K562 (cell line): ENCODE measurements around the gene STAT6. TPM values are rescaled to one million over a fixed set of nuclear protein-coding genes. Genes with fewer than 3 reads are reported as not detected.

Experiments
- ATAC-seq: fragments of 200-7000 bp; cut with Tn5 transposase; 3 replicates; pipeline ENCODE4 v1.9.1; 2020; ENCODE audit warnings: moderate library complexity
- BruUV-seq: library from RNA; stranded (reverse); fragments of 400-500 nt; replicated peaks from 2 replicates; lab custom pipeline; 2021; lab: Mats Ljungman, UMichigan
- CTCF ChIA-PET: fragments of 300-600 bp; formaldehyde crosslinking; extraction: SDS; loops from one replicate; lab custom pipeline; 2021; ENCODE audit warnings: low intra/inter-chr PET ratio; lab: Yijun Ruan, JAX
- POLR2A ChIA-PET: fragments of 300-600, 350-650 bp; sonication (Branson Sonifier 250); formaldehyde crosslinking; extraction: SDS; loops from one replicate; lab custom pipeline; 2021; ENCODE audit warnings: antibody characterized with exemption, inconsistent platforms; lab: Yijun Ruan, JAX
- DNase-seq, 4 experiments: peaks; one replicate each; pipeline versions ENCODE4 v3.0.0 to v3.0.0-alpha.2; 2011 to 2018; ENCODE audit warnings: low spot score in 3 of 4, mixed read lengths in 3 of 4; ENCODE audit errors: extremely low read depth in 1 of 4
- FAIRE-seq: peaks from 2 replicates; lab custom pipeline; 2011; peaks lifted over from hg19 to GRCh38; lab: Jason Lieb, UNC
- H2AFZ ChIP-seq: 2 replicates; pipeline ENCODE4 v1.6.0; 2011; ENCODE audit warnings: low read depth, low read length, control low read depth, inconsistent platforms
- H3K27ac ChIP-seq: fragments of 200-600 bp; 3 replicates; pipeline ENCODE4 v1.8.0; 2011; ENCODE audit warnings: low read depth, mild to moderate bottlenecking, control low read depth, inconsistent platforms, low read length, moderate library complexity, mixed read lengths; ENCODE audit errors: extremely low read depth
- H3K27me3 ChIP-seq, 2 experiments: fragments of 300-600 bp in 1 of 2; 2 replicates in 1 of 2; 3 replicates in 1 of 2; pipeline versions ENCODE4 v1.6.0 to v1.8.0; 2011; ENCODE audit warnings: inconsistent platforms in 2 of 2, low read length in 2 of 2, mild to moderate bottlenecking in 1 of 2, mixed read lengths in 1 of 2, moderate library complexity in 1 of 2; ENCODE audit not compliant: control insufficient read depth in 2 of 2, insufficient read depth in 2 of 2
- H3K36me3 ChIP-seq: fragments of 300-600 bp; 3 replicates; pipeline ENCODE4 v1.8.0; 2011; ENCODE audit warnings: mild to moderate bottlenecking, low read length, inconsistent platforms; ENCODE audit not compliant: control insufficient read depth, insufficient read depth
- H3K4me1 ChIP-seq, 2 experiments: fragments of 200-600 bp in 1 of 2; replicated peaks in 1 of 2; 2 replicates in 1 of 2; 3 replicates in 1 of 2; pipeline versions ENCODE4 v1.5.1 to v1.8.0; 2011; ENCODE audit warnings: inconsistent platforms in 2 of 2, low read length in 2 of 2, mild to moderate bottlenecking in 1 of 2, mixed read lengths in 1 of 2, moderate library complexity in 1 of 2; ENCODE audit not compliant: control insufficient read depth in 2 of 2, insufficient read depth in 2 of 2
- H3K4me2 ChIP-seq: 2 replicates; pipeline ENCODE4 v1.6.1; 2011; ENCODE audit warnings: low read length, control low read depth, inconsistent platforms, mixed read lengths; ENCODE audit not compliant: insufficient read depth
- H3K4me3 ChIP-seq: fragments of 200-600 bp; sonication (generic), shearing (Covaris generic); 2 replicates; pipeline ENCODE4 v1.5.1; 2016; ENCODE audit warnings: control low read depth, inconsistent platforms
- H3K79me2 ChIP-seq: fragments of 200-600 bp; 3 replicates; pipeline ENCODE4 v1.8.0; 2011; ENCODE audit warnings: low read length, inconsistent platforms; ENCODE audit not compliant: control insufficient read depth, insufficient read depth
- H3K9ac ChIP-seq, 2 experiments: 2 replicates each; pipeline versions ENCODE4 v1.6.0 to v1.6.1; 2011; ENCODE audit warnings: low read depth in 2 of 2, low read length in 2 of 2, control low read depth in 1 of 2, inconsistent platforms in 1 of 2, mild to moderate bottlenecking in 1 of 2, mixed read lengths in 1 of 2; ENCODE audit not compliant: insufficient read depth in 1 of 2
- H3K9me1 ChIP-seq: one replicate; pipeline ENCODE4 v1.6.0; 2011; ENCODE audit warnings: inconsistent platforms, mild to moderate bottlenecking, low read length, moderate library complexity; ENCODE audit not compliant: control insufficient read depth, insufficient read depth
- H3K9me3 ChIP-seq: replicated peaks from 2 replicates; pipeline ENCODE4 v1.5.1; 2011; ENCODE audit warnings: low read depth, low read length, inconsistent platforms; ENCODE audit not compliant: control insufficient read depth, insufficient read depth
- H4K20me1 ChIP-seq: replicated peaks from 2 replicates; pipeline ENCODE4 v1.6.1; 2011; ENCODE audit warnings: low read length, inconsistent platforms, mixed read lengths; ENCODE audit not compliant: control insufficient read depth, insufficient read depth
- ARID2 ChIP-seq: fragments of 450-650 bp; IDR thresholded peaks from 2 replicates; pipeline ENCODE4 v1.6.1; 2017; ENCODE audit warnings: antibody characterized with exemption, mild to moderate bottlenecking
- ATF1 ChIP-seq, 2 experiments: fragments of 450-650 bp in 1 of 2; IDR thresholded peaks; 2 replicates each; pipeline ENCODE4 v1.6.1; 2016; ENCODE audit warnings: missing compliant biosample characterization in 1 of 2, missing genetic modification characterization in 1 of 2
- ELK3 ChIP-seq: fragments of 450-650 bp; formaldehyde crosslinking; IDR thresholded peaks from 2 replicates; pipeline ENCODE4 v1.4.0; 2020; ENCODE audit warnings: mild to moderate bottlenecking
- EWSR1 ChIP-seq: fragments of 450-650 bp; IDR thresholded peaks from 2 replicates; pipeline ENCODE4 v1.6.1; 2018; ENCODE audit warnings: borderline replicate concordance, mild to moderate bottlenecking, low read depth, moderate library complexity; ENCODE audit not compliant: partially characterized antibody
- FOXO4 ChIP-seq: fragments of 450-650 bp; formaldehyde crosslinking; IDR thresholded peaks from 2 replicates; pipeline ENCODE4 v1.4.0; 2020; ENCODE audit warnings: mild to moderate bottlenecking, moderate library complexity
- HES1 ChIP-seq: fragments of 450-650 bp; IDR thresholded peaks from 2 replicates; pipeline ENCODE4 v1.6.1; 2016; ENCODE audit warnings: low read depth, mild to moderate bottlenecking, moderate library complexity
- HINFP ChIP-seq: fragments of 450-650 bp; conservative IDR thresholded peaks from 2 replicates; pipeline ENCODE4 v1.6.1; 2016; ENCODE audit warnings: missing genetic modification characterization, low read depth, mild to moderate bottlenecking, control low read depth, missing compliant biosample characterization
- HNRNPUL1 ChIP-seq: fragments of 200-400 bp; formaldehyde crosslinking; IDR thresholded peaks from 2 replicates; pipeline ENCODE4 v1.6.1; 2017; ENCODE audit warnings: low read length
- KAT8 ChIP-seq: fragments of 450-650 bp; IDR thresholded peaks from 2 replicates; pipeline ENCODE4 v1.6.1; 2016; ENCODE audit warnings: low read depth, mild to moderate bottlenecking
- LARP7 ChIP-seq: fragments of 450-650 bp; IDR thresholded peaks from 2 replicates; pipeline ENCODE4 v1.6.1; 2016
- MYC ChIP-seq, 2 experiments: fragments of 250-450 bp in 1 of 2; sonication (Bioruptor Pico) in 1 of 2; IDR thresholded peaks; 2 replicates each; pipeline versions ENCODE4 v1.5.1 to v1.6.1; 2012 to 2021; ENCODE audit warnings: low read depth in 2 of 2, borderline replicate concordance in 1 of 2, improper control_type of control experiment in 1 of 2, low read length in 1 of 2, mild to moderate bottlenecking in 1 of 2, moderate library complexity in 1 of 2
- PCBP2 ChIP-seq: fragments of 200-400 bp; formaldehyde crosslinking; IDR thresholded peaks from 2 replicates; pipeline ENCODE4 v1.6.1; 2018; ENCODE audit warnings: low read length, low read depth, mild to moderate bottlenecking, moderate library complexity; ENCODE audit not compliant: poor library complexity, severe bottlenecking
- PRPF4 ChIP-seq: fragments of 200-400 bp; formaldehyde crosslinking; IDR thresholded peaks from one replicate; pipeline ENCODE4 v1.6.1; 2017; ENCODE audit warnings: low read length, low read depth, mild to moderate bottlenecking; ENCODE audit not compliant: insufficient read depth, poor library complexity, severe bottlenecking
- RFX7 ChIP-seq: fragments of 250-450 bp; sonication (Bioruptor Pico); IDR thresholded peaks from 2 replicates; pipeline ENCODE4 v1.5.1; 2021; ENCODE audit warnings: mild to moderate bottlenecking
- SRSF3 ChIP-seq: fragments of 200-400 bp; formaldehyde crosslinking; IDR thresholded peaks from 2 replicates; pipeline ENCODE4 v1.6.1; 2016; ENCODE audit warnings: mild to moderate bottlenecking, low read length, moderate library complexity; ENCODE audit not compliant: insufficient read depth
- ZC3H11A ChIP-seq: IDR thresholded peaks from 2 replicates; pipeline ENCODE4 v1.6.1; 2012; ENCODE audit warnings: low read depth, low read length, improper control_type of control experiment
- ZNF175 ChIP-seq: fragments of 200-800 bp; sonication (Bioruptor generic); IDR thresholded peaks from 2 replicates; pipeline ENCODE4 v1.6.1; 2016; ENCODE audit warnings: low read depth, mild to moderate bottlenecking, missing genetic modification characterization, missing compliant biosample characterization
- ZNF282 ChIP-seq: sonication (generic); formaldehyde crosslinking; IDR thresholded peaks from 2 replicates; pipeline ENCODE4 v1.8.1; 2023; ENCODE audit warnings: missing genetic modification reagents
- ZNF444 ChIP-seq: fragments of 250-450 bp; sonication (Bioruptor Pico); IDR thresholded peaks from 2 replicates; pipeline ENCODE4 v1.4.0; 2020; ENCODE audit warnings: mild to moderate bottlenecking, moderate library complexity
- WGBS: fragments of 100-300 bp; shearing (Covaris generic); methylation state at CpG from one replicate; pipeline ENCODE4 v1.1.6; 2016; ENCODE audit warnings: low coverage, mixed read lengths; ENCODE audit not compliant: insufficient coverage; ENCODE audit errors: missing lambda C conversion rate; 5-methylcytosine and 5-hydroxymethylcytosine counted together
- in situ Hi-C: fragments of 300-500 bp; cut with MboI; formaldehyde crosslinking; loops from 4 replicates; pipeline ENCODE4 v1.15.0; 2018; ENCODE audit warnings: inconsistent platforms, mixed read lengths
- intact Hi-C: fragments of 100-400 bp; cut with micrococcal nuclease; formaldehyde crosslinking; loops from 2 replicates; pipeline ENCODE4 v1.14.2; 2022
- polyA plus RNA-seq, 8 experiments: library from polyadenylated mRNA; depleted of rRNA in 4 of 8; stranded (reverse) in 5 of 8; unstranded in 3 of 8; fragments of >200 nt; fragmentation: Nextera tagmentation in 2 of 8; fragmentation: Illumina TruSeq in 1 of 8; extraction: Ambion mirVana in 2 of 8; extraction: Trizol in 1 of 8; gene quantifications; 2 replicates each; pipeline versions ENCODE4 v1.2.1 to v1.2.3, GENCODE V29; 2011 to 2014; ENCODE audit warnings: inconsistent platforms in 1 of 8, missing spikeins in 1 of 8
- total RNA-seq, 7 experiments: library from RNA; depleted of rRNA in 6 of 7; stranded (reverse); fragments of >200 nt in 6 of 7; fragmentation: Illumina TruSeq in 2 of 7; extraction: Trizol in 2 of 7; gene quantifications; 2 replicates each; pipeline versions ENCODE4 v1.2.1 to v1.2.3, GENCODE V29; 2011 to 2021; ENCODE audit warnings: low replicate concordance in 1 of 7

The STAT6 gene
- total and polyA plus RNA-seq, 9 of the 15 experiments (the other 6 are each of a cell fraction or from before 2014, with no cell fraction given), result 2.4 to 49.5 (median 26.5) TPM

- TF ChIP-seq ZNF444 (no peak), ZNF282 (CRISPR knock-in tag) (no peak), SRSF3 (no peak), EWSR1 (no peak), ARID2 (no peak), KAT8 (no peak), HINFP (tag) (no peak), HES1 (no peak), HNRNPUL1 (no peak), ATF1 (CRISPR knock-in tag; IDR thresholded peaks at IDR 0.05) (no peak), ATF1 (tag; IDR thresholded peaks at IDR 0.05) (no peak), RFX7 (no peak), PRPF4 (no peak), PCBP2 (no peak), MYC (IDR thresholded peaks at IDR 0.05; ENCODE audit: low read depth, low read length) (no peak), MYC (CRISPR knock-in tag; IDR thresholded peaks at IDR 0.05; ENCODE audit: borderline replicate concordance, low read depth) (no peak), ELK3 (CRISPR knock-in tag) (no peak), LARP7 (no peak), ZC3H11A (no peak), FOXO4 (CRISPR knock-in tag) (no peak), ZNF175 (CRISPR knock-in tag) (no peak)
- Histone ChIP-seq H3K9me1 (no peaks in the 10 kb centered on the region), H3K4me2 (no peak overlapping the region), H3K36me3 (peaks cover 73% of the 10 kb centered on the region), H3K27me3 (no peaks in the 10 kb centered on the region), H3K9ac (no peak overlapping the region), H3K4me3 (no peak overlapping the region), H3K4me1 (no peaks in the 10 kb centered on the region), H3K79me2 (no peaks in the 10 kb centered on the region), H3K27ac (no peak overlapping the region), H3K9me3 (no peaks in the 10 kb centered on the region), H2AFZ (no peak overlapping the region), H4K20me1 (no peaks in the 10 kb centered on the region)
- ATAC-seq (no peak), FAIRE-seq (no peak), DNase-seq (no peak)
- in situ Hi-C loops, result no loop called here
- intact Hi-C loops, result no loop called here
- no TSS peak for BruUV-seq
- POLR2A ChIA-PET, result interaction anchor here (0.7 to 1.3 kb wide), 3 partner anchors 31 to 817 kb away, joined by 3 to 5 read pairs (median 3); no protein-coding TSS in a partner anchor
- 94% methylated on average over 1 of the region's 1 CpG for WGBS
- CTCF ChIA-PET, result interaction anchor here (0.6 to 1.8 kb wide), 2 partner anchors 50 to 69 kb away, joined by 3 to 4 read pairs; no protein-coding TSS in a partner anchor
These were observed 52.7 kb downstream of the STAT6 start for GRCh38 chr12:57058454-57058853.
